B cell (primary cell): ENCODE data around the gene COPZ1. TPM values are rescaled to one million over a fixed set of nuclear protein-coding genes. Genes with fewer than 3 reads are reported as not detected.
A peak's percentile ranks its signal among the peaks of the same experiment; 100 is the strongest.

Experiments used
- ATAC-seq: fragments of 200-7000 bp; cut with Tn5 transposase; one replicate; pipeline ENCODE4 v1.10.0; 2021; ENCODE audit warnings: low read depth, mild to moderate bottlenecking, moderate number of reproducible peaks, moderate library complexity
- CTCF ChIA-PET: fragments of 350-600 bp; sonication (Branson Sonifier 250); formaldehyde crosslinking; loops from one replicate; lab custom pipeline; 2021; ENCODE audit warnings: antibody characterized with exemption, inconsistent platforms; lab: Charles Lee
- POLR2A ChIA-PET: fragments of 350-600 bp; sonication (Branson Sonifier 250); formaldehyde crosslinking; loops from one replicate; lab custom pipeline; 2021; ENCODE audit warnings: antibody characterized with exemption; lab: Charles Lee
- DNase-seq: peaks from one replicate; pipeline ENCODE4 v3.0.0; 2013
- H2AFZ ChIP-seq: 2 replicates; pipeline ENCODE4 v1.6.1; 2012; ENCODE audit warnings: mild to moderate bottlenecking, low read depth, low read length; ENCODE audit not compliant: insufficient read depth, poor library complexity, severe bottlenecking
- H3K27ac ChIP-seq, 2 donors: 1 replicate in 1 of 2; 2 replicates in 1 of 2; pipeline ENCODE4 v1.5.1; 2012 to 2013; ENCODE audit warnings: low read length in 2 of 2, mild to moderate bottlenecking in 2 of 2, moderate library complexity in 1 of 2
- H3K27me3 ChIP-seq, 4 experiments: fragments of 200-600 bp in 1 of 4; sonication (generic) in 1 of 4; replicated peaks in 1 of 4; 1 replicate in 2 of 4; 2 replicates in 2 of 4; pipeline versions ENCODE4 v1.6.1 to v1.7.0; 2013 to 2016; ENCODE audit warnings: low read length in 3 of 4, mild to moderate bottlenecking in 2 of 4, mixed read lengths in 1 of 4, moderate library complexity in 1 of 4; ENCODE audit not compliant: insufficient read depth in 4 of 4, control insufficient read depth in 3 of 4; ENCODE audit errors: control extremely low read depth in 1 of 4
- H3K36me3 ChIP-seq, 2 experiments: replicated peaks in 1 of 2; 1 replicate in 1 of 2; 2 replicates in 1 of 2; pipeline versions ENCODE4 v1.6.1 to v1.7.1; 2013; ENCODE audit warnings: low read length in 1 of 2; ENCODE audit not compliant: insufficient read depth in 2 of 2, control insufficient read depth in 1 of 2; ENCODE audit errors: control extremely low read depth in 1 of 2, extremely low read depth in 1 of 2
- H3K4me1 ChIP-seq, 2 donors: fragments of 200-600 bp in 1 of 2; sonication (generic) in 1 of 2; 1 replicate in 1 of 2; 2 replicates in 1 of 2; pipeline versions ENCODE4 v1.5.1 to v1.6.1; 2013 to 2017; ENCODE audit warnings: low read length in 2 of 2; ENCODE audit not compliant: control insufficient read depth in 2 of 2, insufficient read depth in 2 of 2
- H3K4me2 ChIP-seq: replicated peaks from 2 replicates; pipeline ENCODE3; 2012; ENCODE audit warnings: mild to moderate bottlenecking, low read depth, low read length; ENCODE audit not compliant: poor library complexity, severe bottlenecking
- H3K4me3 ChIP-seq, 5 experiments: fragments of 200-600 bp in 1 of 5; sonication (generic) in 1 of 5; 1 replicate in 3 of 5; 2 replicates in 2 of 5; pipeline versions ENCODE4 v1.5.1 to v1.7.0; 2011 to 2016; ENCODE audit warnings: low read length in 4 of 5, mild to moderate bottlenecking in 4 of 5, low read depth in 2 of 5, control low read depth in 1 of 5, moderate library complexity in 1 of 5; ENCODE audit not compliant: insufficient read depth in 1 of 5; ENCODE audit errors: control extremely low read depth in 1 of 5, extremely low read depth in 1 of 5
- H3K79me2 ChIP-seq: fragments of 200-600 bp; sonication (generic); one replicate; pipeline ENCODE4 v1.6.0; 2016; ENCODE audit warnings: low read length; ENCODE audit not compliant: control insufficient read depth, insufficient read depth
- H3K9ac ChIP-seq: fragments of 200-600 bp; sonication (generic); 2 replicates; pipeline ENCODE4 v1.6.1; 2017; ENCODE audit warnings: mild to moderate bottlenecking, low read length, moderate library complexity
- H3K9me3 ChIP-seq, 3 donors: one replicate each; pipeline versions ENCODE4 v1.6.1 to v1.7.1; 2013; ENCODE audit warnings: low read length in 2 of 3; ENCODE audit not compliant: control insufficient read depth in 2 of 3, insufficient read depth in 1 of 3; ENCODE audit errors: control extremely low read depth in 1 of 3
- H4K20me1 ChIP-seq: 2 replicates; pipeline ENCODE4 v1.6.0; 2012; ENCODE audit warnings: mild to moderate bottlenecking, low read length; ENCODE audit not compliant: insufficient read depth, control insufficient read depth, poor library complexity, severe bottlenecking
- H3K27ac Mint-ChIP-seq: one replicate; pipeline ENCODE4 v1.8.0; 2021; ENCODE audit warnings: mixed read lengths
- H3K27me3 Mint-ChIP-seq: one replicate; pipeline ENCODE4 v1.8.0; 2021; ENCODE audit warnings: mixed read lengths
- H3K4me1 Mint-ChIP-seq: one replicate; pipeline ENCODE4 v1.8.0; 2021; ENCODE audit warnings: mixed read lengths
- H3K4me3 Mint-ChIP-seq: one replicate; pipeline ENCODE4 v1.8.0; 2021; ENCODE audit warnings: mixed read lengths
- H3K9me3 Mint-ChIP-seq: one replicate; pipeline ENCODE4 v1.8.0; 2022; ENCODE audit warnings: mixed read lengths; ENCODE audit not compliant: insufficient read depth
- CTCF ChIP-seq: fragments of 200-600 bp; IDR thresholded peaks from one replicate; pipeline ENCODE4 v1.8.0; 2022; ENCODE audit warnings: antibody characterized with exemption, mild to moderate bottlenecking
- EZH2 ChIP-seq: IDR thresholded peaks from 2 replicates; pipeline ENCODE4 v1.6.1; 2012; ENCODE audit warnings: borderline replicate concordance, low read depth, mild to moderate bottlenecking, moderate library complexity, low read length; ENCODE audit not compliant: insufficient read depth, poor library complexity, severe bottlenecking
- WGBS: methylation state at CpG from one replicate; pipeline ENCODE4 v1.1.5; 2013; ENCODE audit warnings: missing lambda C conversion rate; ENCODE audit not compliant: insufficient coverage; 5-methylcytosine and 5-hydroxymethylcytosine counted together
- intact Hi-C: fragments of 100-400 bp; cut with micrococcal nuclease; formaldehyde crosslinking; loops from one replicate; pipeline ENCODE4 v1.10.0; 2022
- polyA plus RNA-seq: library from polyadenylated mRNA; depleted of rRNA; stranded (reverse); fragments of >200 nt; gene quantifications from 2 replicates; pipeline ENCODE4 v1.2.3, GENCODE V29; 2012
- total RNA-seq, 2 donors: library from RNA; stranded (reverse); fragments of 120-200 nt in 1 of 2; gene quantifications; 1 replicate in 1 of 2; 2 replicates in 1 of 2; pipeline versions ENCODE4 v1.2.3 to v1.2.4, GENCODE V29; 2013 to 2022

Gene COPZ1
- total and polyA plus RNA-seq, 2 donors (not counting 1 experiment from before 2014, with no cell fraction given) = 54.9 to 72.1 TPM

- Mint-ChIP-seq H3K27ac (peak overlapping the region; percentile 84), H3K27me3 (no peaks in the 10 kb centered on the region), H3K9me3 (no peaks in the 10 kb centered on the region), H3K4me1 (peaks cover 71% of the 10 kb centered on the region), H3K4me3 (peak overlapping the region; percentile 90)
- CTCF ChIA-PET = interaction anchor here (0.6 to 1.8 kb wide), 2 partner anchors 10 to 138 kb away, joined by 8 read pairs; no protein-coding TSS in a partner anchor
- POLR2A ChIA-PET = no interaction called here
- Histone ChIP-seq H3K4me1 (peaks cover 80 to 86% of the 10 kb centered on the region in 2 donors), H4K20me1 (no peaks in the 10 kb centered on the region), H3K4me3 (no peak overlapping the region), H3K36me3 (no peaks in the 10 kb centered on the region), H3K9ac (no peak overlapping the region), H3K79me2 (peaks cover 6% of the 10 kb centered on the region), H3K9me3 (no peaks in the 10 kb centered on the region), H3K27ac (peak overlapping the region; percentile 1 to 85), H2AFZ (no peak overlapping the region), H3K4me2 (peak overlapping the region; percentile 85), H3K27me3 (no peaks in the 10 kb centered on the region)
- no peak for ATAC-seq
- DNase-seq = no peak
- intact Hi-C loops = no loop called here
- WGBS = 38% methylated on average over 2 of the region's 3 CpGs
- TF ChIP-seq CTCF = no peak
- TF ChIP-seq EZH2 = no peak
Measured at GRCh38 chr12:54389134-54389508, 64.2 kb downstream of the COPZ1 start.

GRCh38 chr12:54389607-54390175 lies 64.8 kb downstream of the COPZ1 start:
- Mint-ChIP-seq H3K27ac (peak overlapping the region; percentile 84), H3K4me3 (peak overlapping the region; percentile 90), H3K27me3 (no peaks in the 10 kb centered on the region), H3K9me3 (no peaks in the 10 kb centered on the region), H3K4me1 (peaks cover 71% of the 10 kb centered on the region)
- DNase-seq (no peak), ATAC-seq (no peak)
- Histone ChIP-seq H3K27me3 (no peaks in the 10 kb centered on the region), H3K4me2 (peak overlapping the region; percentile 85), H3K4me3 (peak overlapping the region in 2 of 5 experiments; percentile 61 to 73), H3K4me1 (peaks cover 75 to 82% of the 10 kb centered on the region in 2 donors), H2AFZ (no peak overlapping the region), H3K36me3 (no peaks in the 10 kb centered on the region), H3K9ac (no peak overlapping the region), H3K9me3 (no peaks in the 10 kb centered on the region), H3K79me2 (peaks cover 6% of the 10 kb centered on the region), H3K27ac (peak overlapping the region; percentile 1 to 85), H4K20me1 (no peaks in the 10 kb centered on the region)
- CTCF ChIA-PET = interaction anchor here (1.0 to 4.5 kb wide), 3 partner anchors 10 to 15 kb away, joined by 3 to 49 read pairs (median 8); no protein-coding TSS in a partner anchor
- TF ChIP-seq EZH2 (no peak), CTCF (no peak)
- POLR2A ChIA-PET = no interaction called here
- WGBS = 97% methylated on average over 5 of the region's 5 CpGs
- intact Hi-C loops = no loop called here
